Daoy (cell line): Measurements from ENCODE around the gene DMD. TPM values are rescaled to one million over a fixed set of nuclear protein-coding genes. Genes with fewer than 3 reads are reported as not detected.

Source experiments
- DNase-seq: peaks from one replicate; pipeline ENCODE4 v3.0.0-alpha.2; 2015; ENCODE audit warnings: low read depth
- total RNA-seq: library from RNA; depleted of rRNA; stranded (reverse); fragments of >200 nt; shearing (Covaris generic); gene quantifications from 2 replicates; pipeline ENCODE4 v1.2.3, GENCODE V29; 2014

DMD gene
- total RNA-seq, 1 experiment from 2014 or later = 14.1 TPM

- no peak for DNase-seq
Observed at GRCh38 chrX:31872007-31872406, 1339.3 kb downstream of the DMD start.

- DNase-seq = no peak
Observed at GRCh38 chrX:31870267-31870666, 1341.1 kb downstream of the DMD start.

- no peak for DNase-seq
Observed at GRCh38 chrX:31860686-31861085, 1350.7 kb downstream of the DMD start.

GRCh38 chrX:31858915-31859314 lies 1352.4 kb downstream of the DMD start:
- no peak for DNase-seq

GRCh38 chrX:31854716-31855115 lies 1356.6 kb downstream of the DMD start:
- no peak for DNase-seq

GRCh38 chrX:31851761-31852160 lies 1359.6 kb downstream of the DMD start:
- DNase-seq = no peak

GRCh38 chrX:31847773-31848172 lies 1363.6 kb downstream of the DMD start:
- peak; percentile 6 for DNase-seq

GRCh38 chrX:31845003-31845402 lies 1366.3 kb downstream of the DMD start:
- peak; percentile 21 for DNase-seq

GRCh38 chrX:31838617-31839016 lies 1372.7 kb downstream of the DMD start:
- DNase-seq = no peak

- no peak for DNase-seq
Observed at GRCh38 chrX:31837445-31838049, 1373.8 kb downstream of the DMD start.

- no peak for DNase-seq
Observed at GRCh38 chrX:31836479-31836878, 1374.9 kb downstream of the DMD start.

GRCh38 chrX:31832263-31832662 lies 1379.1 kb downstream of the DMD start:
- peak; percentile 20 for DNase-seq

- no peak for DNase-seq
Observed at GRCh38 chrX:31820430-31821210, 1390.7 kb downstream of the DMD start.

- DNase-seq = no peak
Observed at GRCh38 chrX:31819455-31819854, 1391.9 kb downstream of the DMD start.

GRCh38 chrX:31811106-31811505 lies 1400.2 kb downstream of the DMD start:
- DNase-seq = no peak

- no peak for DNase-seq
Observed at GRCh38 chrX:31808357-31808756, 1403.0 kb downstream of the DMD start.

- DNase-seq = no peak
Observed at GRCh38 chrX:31807165-31807564, 1404.2 kb downstream of the DMD start.

GRCh38 chrX:31805781-31806180 lies 1405.6 kb downstream of the DMD start:
- DNase-seq = no peak

GRCh38 chrX:31800219-31800618 lies 1411.1 kb downstream of the DMD start:
- DNase-seq = no peak

- no peak for DNase-seq
Observed at GRCh38 chrX:31796624-31797023, 1414.7 kb downstream of the DMD start.

- DNase-seq = peak; percentile 2
Observed at GRCh38 chrX:31747411-31747810, 1463.9 kb downstream of the DMD start.

- DNase-seq = no peak
Observed at GRCh38 chrX:31743004-31743403, 1468.3 kb downstream of the DMD start.

GRCh38 chrX:31717474-31717873 lies 1493.9 kb downstream of the DMD start:
- no peak for DNase-seq

- peak; percentile 69 for DNase-seq
Observed at GRCh38 chrX:31715675-31716074, 1495.7 kb downstream of the DMD start.
